Cardiac fibroblast (primary cell): Measurements from ENCODE around the gene MEA1.
A peak's percentile ranks its signal among the peaks of the same experiment; 100 is the strongest.

Source experiments
- DNase-seq, 2 donors: peaks; one replicate each; pipeline versions ENCODE4 v3.0.0 to v3.0.0-alpha.2; 2010; ENCODE audit warnings: low read depth in 2 of 2
- H3K4me3 ChIP-seq, 2 donors: replicated peaks in 1 of 2; 1 replicate in 1 of 2; 2 replicates in 1 of 2; pipeline ENCODE4 v1.5.1; 2011; ENCODE audit warnings: low read depth in 2 of 2, low read length in 2 of 2, mild to moderate bottlenecking in 2 of 2, moderate library complexity in 1 of 2
- CTCF ChIP-seq: IDR thresholded peaks from one replicate; pipeline ENCODE4 v1.5.1; 2011; ENCODE audit warnings: low read depth, mild to moderate bottlenecking, low read length, inconsistent platforms

MEA1 gene

GRCh38 chr6:43020052-43020705, 6.4 kb upstream of the MEA1 start:
- TF ChIP-seq CTCF, result no peak
- H3K4me3 ChIP-seq, result no peak overlapping the region
- no peak for DNase-seq

DNA sequence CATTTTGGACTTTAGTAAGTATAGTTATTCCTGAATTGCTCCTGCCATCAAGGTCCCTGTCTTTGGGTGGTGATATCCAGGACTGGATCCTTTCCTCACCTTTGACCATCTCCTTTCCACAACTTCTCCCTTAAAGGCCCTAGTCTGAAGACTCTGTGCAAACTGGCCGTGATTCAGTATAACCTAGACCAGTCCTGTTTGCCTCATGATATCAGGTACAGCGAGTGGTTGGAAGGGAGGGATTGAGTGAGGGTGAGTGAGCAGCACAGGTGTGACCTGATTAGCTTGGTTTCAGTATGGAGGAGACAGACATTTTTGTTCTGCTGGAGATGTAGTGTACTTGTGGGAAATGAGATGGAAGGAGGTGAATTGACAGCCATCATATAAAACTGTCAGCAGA, 5.4 kb upstream of the MEA1 start:
- TF ChIP-seq CTCF, result no peak
- DNase-seq, result no peak

GRCh38 chr6:43016943-43017334, 3.2 kb upstream of the MEA1 start:
- no peak for DNase-seq
- H3K4me3 ChIP-seq, result no peak overlapping the region
- TF ChIP-seq CTCF, result no peak

More for the DNA sequence above, 5.4 kb upstream of the MEA1 start:
- H3K4me3 ChIP-seq, result no peak overlapping the region

DNA sequence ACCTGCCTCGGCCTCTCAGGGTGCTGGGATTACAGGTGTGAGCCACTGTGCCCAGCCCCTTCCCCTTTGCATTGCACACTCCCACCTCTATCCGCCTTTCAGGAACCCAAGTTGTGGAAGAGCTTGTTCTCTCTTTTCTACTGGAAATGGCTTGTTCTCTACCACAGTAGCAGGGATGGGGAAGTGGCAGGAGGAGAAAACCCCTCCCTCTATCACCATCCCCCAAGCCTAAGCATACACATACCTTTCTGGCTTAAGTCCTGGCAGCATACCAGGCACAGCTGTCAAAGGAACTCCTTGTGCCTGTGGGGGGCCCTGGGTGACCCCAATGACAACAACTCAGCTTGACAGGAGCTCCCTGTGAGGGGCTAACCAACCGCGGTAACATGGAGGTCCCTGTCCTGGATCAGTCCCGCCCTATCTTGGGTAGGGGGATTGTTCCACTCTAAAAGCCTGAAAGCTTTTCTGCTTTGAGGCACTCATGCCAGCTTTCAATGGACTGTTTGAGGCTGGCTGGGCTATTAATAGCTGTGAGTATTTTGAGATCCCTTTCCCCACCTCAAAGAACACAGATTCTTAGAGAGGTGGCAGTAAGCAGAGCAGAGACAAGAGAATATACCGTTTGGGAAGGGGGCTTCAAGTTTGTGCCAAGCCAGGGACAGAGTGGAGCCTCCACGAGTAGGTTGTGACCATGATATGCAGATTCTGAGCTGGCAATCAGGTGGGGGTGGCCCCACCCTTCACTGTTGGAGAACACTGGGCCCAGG, 2.6 kb upstream of the MEA1 start:
- no peak overlapping the region for H3K4me3 ChIP-seq
- no peak for DNase-seq
- no peak for TF ChIP-seq CTCF

- TF ChIP-seq CTCF, result no peak
- peak; percentile 49 to 51 for DNase-seq
- peak overlapping the region; percentile 92 to 96 for H3K4me3 ChIP-seq
Measured at GRCh38 chr6:43014434-43014909, 726 bp upstream of the MEA1 start.

GRCh38 chr6:43013097-43013842, 476 bp downstream of the MEA1 start:
- H3K4me3 ChIP-seq, result peak overlapping the region; percentile 73 to 96
- DNase-seq, result peak; percentile 7 to 50
- TF ChIP-seq CTCF, result no peak
